HG03378 (cell line): ENCODE results near the gene PLCB3.

Experiments
- ATAC-seq: cut with Tn5 transposase; IDR thresholded peaks from one replicate; pipeline ENCODE4 v1.9.1; 2021; ENCODE audit warnings: mild to moderate bottlenecking, moderate library complexity; ENCODE audit not compliant: unreplicated experiment

Gene PLCB3

GRCh38 chr11:64220798-64221197, 30.5 kb upstream of the PLCB3 start:
- ATAC-seq: no peak

DNA sequence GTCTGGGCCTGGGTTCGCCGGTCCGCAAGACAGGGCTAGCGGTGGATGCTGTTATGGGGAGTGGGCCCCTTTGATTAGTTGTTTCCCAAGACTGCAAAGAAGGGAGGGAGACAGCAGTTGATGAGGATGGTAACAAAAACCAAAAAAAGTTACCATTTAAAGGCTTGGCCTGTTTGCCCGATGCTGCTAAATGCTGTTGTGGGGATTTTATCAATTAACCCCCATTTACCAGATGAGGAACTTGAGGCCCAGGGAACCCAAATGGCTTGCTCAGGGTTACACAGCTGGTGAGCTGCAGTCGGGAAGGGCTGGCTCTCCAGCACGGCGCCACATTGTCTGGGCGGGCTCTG, 28.7 kb upstream of the PLCB3 start:
- ATAC-seq: no peak

DNA sequence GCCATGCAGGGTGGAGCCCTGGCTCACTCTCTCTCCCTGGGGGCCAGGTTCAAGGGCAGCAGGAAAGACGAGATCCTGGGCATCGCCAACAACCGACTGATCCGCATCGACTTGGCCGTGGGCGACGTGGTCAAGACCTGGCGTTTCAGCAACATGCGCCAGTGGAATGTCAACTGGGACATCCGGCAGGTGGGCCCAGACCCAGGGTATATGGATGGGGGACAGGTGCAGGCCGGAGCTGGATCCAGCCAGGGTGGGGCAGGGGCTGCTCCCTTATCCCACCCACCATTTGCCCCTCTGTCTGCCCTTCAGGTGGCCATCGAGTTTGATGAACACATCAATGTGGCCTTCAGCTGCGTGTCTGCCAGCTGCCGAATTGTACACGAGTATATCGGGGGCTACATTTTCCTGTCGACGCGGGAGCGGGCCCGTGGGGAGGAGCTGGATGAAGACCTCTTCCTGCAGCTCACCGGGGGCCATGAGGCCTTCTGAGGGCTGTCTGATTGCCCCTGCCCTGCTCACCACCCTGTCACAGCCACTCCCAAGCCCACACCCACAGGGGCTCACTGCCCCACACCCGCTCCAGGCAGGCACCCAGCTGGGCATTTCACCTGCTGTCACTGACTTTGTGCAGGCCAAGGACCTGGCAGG, 28.2 kb upstream of the PLCB3 start:
- ATAC-seq: no peak

- no peak for ATAC-seq
Observed at GRCh38 chr11:64224151-64224890, 27.0 kb upstream of the PLCB3 start.

DNA sequence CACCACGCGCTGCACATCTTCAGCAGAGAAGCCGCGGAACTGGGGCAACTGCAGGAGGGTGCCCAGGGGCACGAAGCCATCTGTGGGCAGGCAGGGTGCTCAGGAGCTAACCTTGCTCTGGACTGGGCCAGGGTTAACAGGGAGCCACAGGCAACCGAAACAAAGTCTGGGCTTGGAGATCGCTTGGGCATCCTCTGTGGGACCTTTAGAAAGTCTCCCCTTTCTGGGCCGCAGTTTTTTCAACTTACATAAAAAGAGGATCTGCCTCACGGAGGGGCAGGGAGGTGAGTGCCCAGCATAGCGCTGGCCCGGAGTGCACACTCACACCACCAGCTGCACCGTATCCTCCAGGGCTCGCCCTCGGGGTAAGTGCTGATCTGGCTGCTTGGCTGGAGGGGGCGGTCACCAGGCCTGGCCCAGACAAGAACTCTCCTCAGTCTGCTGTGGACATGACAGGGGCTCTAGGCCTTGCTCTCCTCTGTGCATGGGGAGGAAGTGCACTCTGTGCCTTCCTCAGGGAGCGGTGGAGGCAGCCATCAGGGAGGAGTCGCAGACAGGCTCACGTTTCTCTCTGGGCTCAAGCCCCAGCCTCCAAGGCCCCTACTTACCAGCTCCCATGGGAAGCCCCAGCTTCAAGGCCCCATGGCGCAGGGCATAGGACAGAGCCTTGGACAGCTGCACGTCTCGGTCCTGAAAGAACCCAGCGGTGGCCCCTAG, 26.3 kb upstream of the PLCB3 start:
- ATAC-seq: no peak

DNA sequence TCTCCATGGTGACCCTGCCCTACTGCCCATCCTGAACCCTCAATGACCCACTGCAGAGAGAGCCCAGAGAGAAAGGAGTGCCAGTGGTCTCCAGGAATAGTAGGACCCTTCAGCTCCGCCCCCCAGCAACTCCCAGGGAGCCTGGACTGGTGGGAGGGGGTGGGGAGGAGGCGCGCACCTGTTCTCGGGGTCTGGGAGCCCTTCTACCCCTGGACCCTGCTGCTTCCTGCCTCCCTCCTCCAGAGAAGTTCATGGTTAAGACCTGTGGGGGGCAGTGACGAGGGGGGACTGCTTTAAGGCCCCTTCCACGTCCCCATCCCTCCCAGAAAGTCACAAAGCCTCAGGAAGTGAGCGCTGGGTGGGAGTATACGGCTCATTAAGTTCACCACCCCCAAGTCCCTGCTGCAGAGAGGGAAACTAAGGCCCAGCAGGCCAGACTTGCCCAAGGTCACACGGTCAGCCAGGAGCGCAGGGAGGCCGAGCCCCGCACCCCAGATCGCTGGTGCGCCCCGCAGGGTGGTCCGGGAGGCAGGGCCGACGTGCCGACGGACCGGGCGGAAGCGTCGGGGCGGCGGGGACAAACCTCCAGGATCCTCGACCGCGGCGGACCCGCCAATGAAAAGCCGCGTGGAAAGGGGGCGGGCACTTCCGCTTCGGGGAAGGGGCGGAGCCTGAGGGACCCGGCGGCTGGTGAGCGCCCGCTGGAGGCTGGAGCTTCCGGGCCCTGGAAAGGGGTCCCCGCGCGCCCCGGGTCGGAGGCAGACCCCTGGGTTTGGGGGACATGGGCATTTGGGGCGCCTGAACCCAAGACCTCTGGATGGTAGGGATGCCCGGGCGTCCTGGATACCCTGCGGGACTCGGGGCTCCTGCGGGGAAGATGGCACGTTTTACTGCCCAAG, 25.5 kb upstream of the PLCB3 start, which contains the start of the genes NUDT22 and TRPT1:
TSS of gene NUDT22 (plus strand) at position 667 of the 899 bp plus-strand sequence. CDS start 379 bp downstream, outside the sequence.
TSS of gene TRPT1 (minus strand) at position 579 of the 899 bp plus-strand sequence. CDS start at position 253, 326 bp downstream.
- no peak for ATAC-seq

DNA sequence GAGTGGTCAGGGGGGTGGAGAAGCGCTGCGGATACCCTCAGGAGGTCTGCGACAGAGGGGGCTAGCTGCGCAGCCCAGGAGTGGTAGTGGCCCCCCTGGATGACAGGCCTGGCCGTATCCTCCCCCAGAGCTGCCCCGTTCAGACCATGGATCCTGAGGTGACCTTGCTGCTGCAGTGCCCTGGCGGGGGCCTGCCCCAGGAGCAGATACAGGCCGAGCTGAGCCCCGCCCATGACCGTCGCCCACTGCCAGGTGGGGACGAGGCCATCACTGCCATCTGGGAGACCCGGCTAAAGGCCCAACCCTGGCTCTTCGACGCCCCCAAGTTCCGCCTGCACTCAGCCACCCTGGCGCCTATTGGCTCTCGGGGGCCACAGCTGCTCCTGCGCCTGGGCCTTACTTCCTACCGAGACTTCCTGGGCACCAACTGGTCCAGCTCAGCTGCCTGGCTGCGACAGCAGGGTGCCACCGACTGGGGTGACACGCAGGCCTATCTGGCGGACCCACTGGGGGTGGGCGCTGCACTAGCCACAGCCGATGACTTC, 24.8 kb upstream of the PLCB3 start:
- ATAC-seq: no peak

- ATAC-seq: no peak
Observed at GRCh38 chr11:64227405-64227956, 23.8 kb upstream of the PLCB3 start.

- no peak for ATAC-seq
Observed at GRCh38 chr11:64229090-64229743, 22.1 kb upstream of the PLCB3 start.

DNA sequence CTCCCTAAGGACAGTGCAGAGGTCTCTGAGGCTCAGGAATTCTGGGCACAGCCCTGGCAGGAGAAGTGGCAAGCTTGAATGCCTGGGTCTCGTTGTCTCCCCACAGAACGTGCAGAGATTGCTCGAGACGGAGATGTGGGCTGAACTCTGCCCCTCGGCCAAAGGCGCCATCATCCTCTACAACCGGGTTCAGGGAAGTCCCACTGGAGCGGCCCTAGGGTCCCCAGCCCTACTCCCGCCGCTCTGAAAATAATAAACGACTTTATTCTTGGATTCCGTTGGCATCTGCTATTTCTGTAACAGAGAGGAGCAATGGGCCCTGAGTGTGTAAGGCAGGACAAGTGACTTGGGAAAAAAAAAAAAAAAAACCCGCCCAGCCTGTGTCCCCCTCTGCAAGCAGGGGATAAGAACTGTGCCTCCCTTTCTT, 21.6 kb upstream of the PLCB3 start:
- no peak for ATAC-seq

DNA sequence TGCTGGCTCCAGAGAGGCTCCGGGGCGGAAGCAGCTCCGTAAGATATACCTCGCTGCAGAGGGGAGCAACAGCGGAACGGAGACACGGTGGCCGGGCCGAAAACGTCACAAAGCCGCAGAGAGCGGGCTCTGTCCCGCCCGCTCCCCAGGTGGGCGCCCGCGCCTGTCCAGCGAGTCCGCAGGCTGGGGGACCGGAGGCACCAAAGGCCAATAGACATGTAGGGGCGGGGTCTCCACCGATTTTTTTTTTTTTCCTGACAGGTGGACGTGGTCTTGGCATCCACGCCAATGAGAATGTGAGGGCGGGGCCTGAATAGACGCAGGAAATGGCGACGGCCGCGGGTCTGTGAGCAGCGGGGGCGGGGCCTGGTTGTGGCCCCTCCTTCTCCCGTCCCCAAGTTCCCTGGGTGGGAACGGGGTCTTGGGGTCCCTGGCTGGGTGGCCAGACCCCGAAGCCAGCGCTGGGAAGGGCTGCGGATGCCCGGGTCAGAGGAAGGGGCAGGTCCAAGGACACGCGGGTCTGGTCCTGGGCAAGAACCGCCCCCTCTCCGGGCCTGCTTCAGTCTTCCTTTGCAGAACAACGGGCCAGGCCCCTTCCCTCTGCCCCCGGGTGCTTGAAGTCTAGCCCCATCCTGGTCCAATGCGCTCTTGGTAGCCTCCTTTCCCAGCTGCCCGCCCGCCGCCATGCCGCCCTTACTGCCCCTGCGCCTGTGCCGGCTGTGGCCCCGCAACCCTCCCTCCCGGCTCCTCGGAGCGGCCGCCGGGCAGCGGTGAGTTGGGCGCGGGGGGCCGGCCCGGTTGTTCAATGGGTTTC, 21.0 kb upstream of the PLCB3 start, which contains the start of gene DNAJC4:
TSS of gene DNAJC4 (plus strand) at position 378 of the 814 bp plus-strand sequence. CDS start at position 685, 307 bp downstream.
- no peak for ATAC-seq

DNA sequence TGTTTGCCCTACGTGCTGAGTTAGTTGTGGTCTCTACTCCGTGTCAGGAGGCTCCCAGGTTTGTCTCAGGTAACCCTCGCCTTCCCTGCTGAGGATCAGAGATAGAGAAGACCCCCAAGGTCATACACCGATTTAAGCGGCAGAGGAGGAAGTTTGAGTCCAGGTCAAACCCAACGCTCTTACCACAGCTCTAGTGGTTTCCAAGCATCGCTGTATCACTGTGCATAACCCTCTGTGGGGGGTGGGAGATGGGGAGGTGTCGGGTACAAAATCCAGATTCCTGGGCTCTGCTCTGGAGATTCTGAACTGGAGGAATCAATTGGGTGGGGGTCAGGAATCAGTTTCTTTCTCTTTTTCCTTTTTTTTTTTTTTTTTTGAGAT, 20.4 kb upstream of the PLCB3 start:
- no peak for ATAC-seq

DNA sequence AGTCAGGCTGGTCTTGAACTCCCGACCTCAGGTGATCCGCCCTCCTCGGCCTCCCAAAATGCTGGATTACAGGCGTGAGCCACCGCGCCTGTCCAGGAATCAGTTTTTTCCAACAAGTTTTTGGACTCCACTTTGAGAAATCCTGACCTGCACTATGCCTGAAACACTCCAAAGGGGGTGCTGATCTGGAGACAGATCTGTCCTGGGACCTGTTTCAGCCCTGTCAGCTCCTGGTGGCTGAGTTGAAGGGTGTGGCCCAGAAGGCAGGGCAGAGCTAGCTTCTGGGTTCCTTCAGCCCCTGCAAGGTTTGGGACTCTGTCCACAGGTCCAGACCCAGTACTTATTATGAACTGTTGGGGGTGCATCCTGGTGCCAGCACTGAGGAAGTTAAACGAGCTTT, 19.8 kb upstream of the PLCB3 start:
- ATAC-seq: no peak

DNA sequence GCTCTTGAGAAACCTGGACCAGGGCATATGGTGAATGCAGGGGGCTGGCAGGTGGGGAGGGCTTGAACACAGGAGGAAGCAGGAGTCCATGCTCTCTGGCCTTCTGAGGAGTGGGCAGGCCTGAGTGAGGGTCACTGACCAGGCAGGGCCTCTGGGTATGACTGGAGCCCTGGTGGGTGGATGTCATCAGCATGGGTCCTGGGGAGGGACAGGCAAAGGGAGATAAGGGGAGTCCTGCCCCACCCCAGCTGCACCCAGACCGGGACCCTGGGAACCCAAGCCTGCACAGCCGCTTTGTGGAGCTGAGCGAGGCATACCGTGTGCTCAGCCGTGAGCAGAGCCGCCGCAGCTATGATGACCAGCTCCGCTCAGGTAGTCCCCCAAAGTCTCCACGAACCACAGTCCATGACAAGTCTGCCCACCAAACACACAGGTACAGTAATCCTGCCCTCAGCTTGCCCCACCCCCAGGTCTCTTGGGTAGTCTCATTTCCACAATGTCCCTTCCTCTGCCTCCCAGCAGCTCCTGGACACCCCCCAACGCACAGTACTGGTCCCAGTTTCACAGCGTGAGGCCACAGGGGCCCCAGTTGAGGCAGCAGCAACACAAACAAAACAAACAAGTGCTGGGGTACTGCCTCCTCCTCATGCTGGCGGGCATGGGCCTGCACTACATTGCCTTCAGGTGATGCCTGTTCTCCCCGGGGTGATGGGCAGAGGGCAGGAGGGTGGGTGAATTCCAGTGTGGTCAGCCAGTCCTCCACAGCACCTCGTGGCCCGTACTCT, 19.0 kb upstream of the PLCB3 start:
- no peak for ATAC-seq

- no peak for ATAC-seq
Observed at GRCh38 chr11:64232967-64233315, 18.4 kb upstream of the PLCB3 start.

- ATAC-seq: no peak
Observed at GRCh38 chr11:64233913-64234586, 17.3 kb upstream of the PLCB3 start, which contains the start of gene VEGFB. Gene VEGFB (plus strand): TSS chr11:64234584. CDS start chr11:64234834, 250 bp downstream.

DNA sequence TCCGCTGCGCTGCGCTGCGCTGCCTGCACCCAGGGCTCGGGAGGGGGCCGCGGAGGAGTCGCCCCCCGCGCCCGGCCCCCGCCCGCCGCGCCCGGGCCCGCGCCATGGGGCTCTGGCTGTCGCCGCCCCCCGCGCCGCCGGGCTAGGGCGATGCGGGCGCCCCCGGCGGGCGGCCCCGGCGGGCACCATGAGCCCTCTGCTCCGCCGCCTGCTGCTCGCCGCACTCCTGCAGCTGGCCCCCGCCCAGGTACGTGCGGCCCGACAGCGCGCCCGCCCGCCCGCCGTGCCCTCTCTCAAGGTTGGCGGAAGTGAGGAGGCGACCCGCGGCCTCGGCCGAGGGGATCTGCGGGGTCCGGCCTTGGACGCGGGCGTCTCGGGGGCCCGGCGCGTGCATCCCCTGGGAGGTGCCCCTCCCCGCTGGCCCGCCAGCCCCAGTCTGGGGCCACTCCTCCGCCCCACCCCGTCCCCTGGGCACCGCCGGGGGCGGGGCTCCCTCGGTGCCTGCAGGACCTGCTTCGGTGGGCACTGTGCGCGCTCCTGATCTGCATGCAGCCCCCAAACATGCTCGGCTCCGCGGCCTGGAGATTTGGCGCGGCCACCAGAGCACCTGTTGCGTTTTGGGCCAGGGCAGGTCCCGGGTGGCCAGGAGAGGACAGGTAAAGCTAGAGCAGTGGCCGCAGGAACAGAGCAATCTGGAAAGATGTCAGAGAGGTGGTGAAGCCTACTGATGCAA, 16.5 kb upstream of the PLCB3 start:
- ATAC-seq: no peak
